PC-3 (cell line): ENCODE results near the gene CORO1C. TPM values are rescaled to one million over a fixed set of nuclear protein-coding genes. Genes with fewer than 3 reads are reported as not detected.

Experiments
- ATAC-seq: fragments of 200-7000 bp; cut with Tn5 transposase; 2 replicates; pipeline ENCODE4 v1.9.1; 2020; ENCODE audit warnings: mild to moderate bottlenecking, moderate library complexity
- BruUV-seq: library from RNA; stranded (reverse); fragments of 400-500 nt; replicated peaks from 2 replicates; lab custom pipeline; 2021; lab: Mats Ljungman, UMichigan
- CTCF ChIA-PET: fragments of 300-600 bp; sonication (Branson Sonifier 250); formaldehyde crosslinking; loops from one replicate; lab custom pipeline; 2022; ENCODE audit warnings: antibody characterized with exemption; lab: Charles Lee
- POLR2A ChIA-PET: fragments of 300-600 bp; sonication (Branson Sonifier 250); formaldehyde crosslinking; loops from one replicate; lab custom pipeline; 2022; ENCODE audit warnings: antibody characterized with exemption; ENCODE audit not compliant: unreplicated experiment; lab: Charles Lee
- DNase-seq: peaks from one replicate; pipeline ENCODE4 v3.0.0-alpha.2; 2015
- H2AFZ ChIP-seq: fragments of 300-600 bp; sonication (generic); 2 replicates; pipeline ENCODE4 v1.6.0; 2016; ENCODE audit warnings: antibody characterized with exemption, low read length
- H3F3A ChIP-seq: fragments of 300-600 bp; sonication (generic); one replicate; pipeline ENCODE4 v1.6.0; 2017; ENCODE audit warnings: antibody characterized with exemption, low read length, control low read depth, mild to moderate bottlenecking; ENCODE audit not compliant: unreplicated experiment
- H3K27ac ChIP-seq: fragments of 300-600 bp; sonication (generic); 2 replicates; pipeline ENCODE4 v1.5.1; 2016; ENCODE audit warnings: mild to moderate bottlenecking, low read length
- H3K27me3 ChIP-seq: fragments of 300-600 bp; sonication (generic); 2 replicates; pipeline ENCODE4 v1.6.1; 2016; ENCODE audit warnings: low read length, mixed read lengths
- H3K36me3 ChIP-seq: fragments of 300-600 bp; sonication (generic); 2 replicates; pipeline ENCODE4 v1.6.1; 2016; ENCODE audit warnings: low read depth, mixed run types, low read length, mixed read lengths
- H3K4me1 ChIP-seq: fragments of 300-600 bp; sonication (generic); 2 replicates; pipeline ENCODE4 v1.5.1; 2016; ENCODE audit warnings: low read length; ENCODE audit not compliant: insufficient read depth
- H3K4me2 ChIP-seq: fragments of 300-600 bp; sonication (generic); 2 replicates; pipeline ENCODE4 v1.6.0; 2016; ENCODE audit warnings: low read length
- H3K4me3 ChIP-seq: fragments of 300-600 bp; sonication (generic); 2 replicates; pipeline ENCODE4 v1.5.1; 2016; ENCODE audit warnings: mild to moderate bottlenecking, low read length, mixed read lengths
- H3K79me2 ChIP-seq: fragments of 300-600 bp; sonication (generic); 2 replicates; pipeline ENCODE4 v1.6.1; 2017; ENCODE audit warnings: low read length, mixed read lengths
- H3K9ac ChIP-seq: fragments of 300-600 bp; sonication (generic); 2 replicates; pipeline ENCODE4 v1.6.0; 2016; ENCODE audit warnings: mild to moderate bottlenecking, low read length
- H3K9me2 ChIP-seq: fragments of 300-600 bp; sonication (generic); replicated peaks from 2 replicates; pipeline ENCODE4 v1.6.1; 2016; ENCODE audit warnings: mixed run types, low read length, mixed read lengths
- H3K9me3 ChIP-seq: fragments of 300-600 bp; sonication (generic); 2 replicates; pipeline ENCODE4 v1.6.1; 2016; ENCODE audit warnings: low read length, mixed read lengths
- H4K20me1 ChIP-seq: fragments of 300-600 bp; sonication (generic); 2 replicates; pipeline ENCODE4 v1.6.1; 2016; ENCODE audit warnings: low read length, mixed read lengths
- EZH2 ChIP-seq: fragments of 300-600 bp; sonication (generic); IDR thresholded peaks from one replicate; pipeline ENCODE4 v1.6.1; 2017; ENCODE audit warnings: antibody characterized with exemption, mild to moderate bottlenecking, low read length; ENCODE audit not compliant: unreplicated experiment
- EZH2phosphoT487 ChIP-seq: fragments of 300-600 bp; sonication (generic); IDR thresholded peaks from 2 replicates; pipeline ENCODE4 v1.6.1; 2018; ENCODE audit warnings: mild to moderate bottlenecking, antibody characterized with exemption, low read length, borderline replicate concordance
- intact Hi-C: fragments of 100-400 bp; cut with micrococcal nuclease; formaldehyde crosslinking; loops from 2 replicates; pipeline ENCODE4 v1.9.0; 2023
- total RNA-seq: library from RNA; depleted of rRNA; stranded (reverse); fragments of >200 nt; gene quantifications from 2 replicates; pipeline ENCODE4 v1.2.3, GENCODE V29; 2014
- TF ChIP-seq, protein P1 (sequence below): fragments of 300-600 bp; sonication (generic); conservative IDR thresholded peaks from 2 replicates; pipeline ENCODE4 v1.5.1; 2017; ENCODE audit warnings: antibody characterized with exemption, low read depth, mild to moderate bottlenecking, low read length

The CORO1C gene
- total RNA-seq, 1 experiment from 2014 or later: 179 TPM

DNA sequence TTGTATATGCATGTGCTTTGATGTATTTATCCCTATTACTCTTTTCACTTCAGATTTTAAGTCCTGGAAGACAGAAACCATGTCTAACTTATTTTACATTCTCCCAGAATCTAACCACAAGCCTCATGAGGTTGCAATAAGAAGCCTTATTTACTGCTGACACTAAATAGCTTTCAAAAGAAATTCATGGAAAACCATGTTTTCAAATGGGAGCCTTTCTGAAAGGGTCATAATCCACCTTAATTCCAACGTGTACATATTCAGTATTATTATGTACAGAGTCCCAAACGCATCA is 34.4 kb downstream of the CORO1C start:
- ChIA-PET POLR2A (no interaction called here), CTCF (no interaction called here)
- Histone ChIP-seq H4K20me1 (peaks cover 12% of the 10 kb centered on the region; the same call in 1 of the 2 replicates), H3K9me2 (no peaks in the 10 kb centered on the region), H3K4me3 (no peak overlapping the region), H3K27me3 (no peaks in the 10 kb centered on the region), H3K9ac (peak overlapping the region; percentile 43), H3K4me1 (peaks cover 59% of the 10 kb centered on the region), H3K27ac (peak overlapping the region; percentile 89), H3K4me2 (peak overlapping the region; percentile 49), H3F3A (peaks cover 21% of the 10 kb centered on the region), H3K79me2 (peaks cover 95% of the 10 kb centered on the region), H3K9me3 (no peaks in the 10 kb centered on the region), H2AFZ (no peak overlapping the region), H3K36me3 (peaks cover 59% of the 10 kb centered on the region)
- DNase-seq (no peak), ATAC-seq (no peak)
- intact Hi-C loops: no loop called here
- TF ChIP-seq, protein P1, sequence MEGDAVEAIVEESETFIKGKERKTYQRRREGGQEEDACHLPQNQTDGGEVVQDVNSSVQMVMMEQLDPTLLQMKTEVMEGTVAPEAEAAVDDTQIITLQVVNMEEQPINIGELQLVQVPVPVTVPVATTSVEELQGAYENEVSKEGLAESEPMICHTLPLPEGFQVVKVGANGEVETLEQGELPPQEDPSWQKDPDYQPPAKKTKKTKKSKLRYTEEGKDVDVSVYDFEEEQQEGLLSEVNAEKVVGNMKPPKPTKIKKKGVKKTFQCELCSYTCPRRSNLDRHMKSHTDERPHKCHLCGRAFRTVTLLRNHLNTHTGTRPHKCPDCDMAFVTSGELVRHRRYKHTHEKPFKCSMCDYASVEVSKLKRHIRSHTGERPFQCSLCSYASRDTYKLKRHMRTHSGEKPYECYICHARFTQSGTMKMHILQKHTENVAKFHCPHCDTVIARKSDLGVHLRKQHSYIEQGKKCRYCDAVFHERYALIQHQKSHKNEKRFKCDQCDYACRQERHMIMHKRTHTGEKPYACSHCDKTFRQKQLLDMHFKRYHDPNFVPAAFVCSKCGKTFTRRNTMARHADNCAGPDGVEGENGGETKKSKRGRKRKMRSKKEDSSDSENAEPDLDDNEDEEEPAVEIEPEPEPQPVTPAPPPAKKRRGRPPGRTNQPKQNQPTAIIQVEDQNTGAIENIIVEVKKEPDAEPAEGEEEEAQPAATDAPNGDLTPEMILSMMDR: no peak
- no peak for TF ChIP-seq EZH2
- TF ChIP-seq EZH2phosphoT487: no peak
- no TSS peak for BruUV-seq

DNA sequence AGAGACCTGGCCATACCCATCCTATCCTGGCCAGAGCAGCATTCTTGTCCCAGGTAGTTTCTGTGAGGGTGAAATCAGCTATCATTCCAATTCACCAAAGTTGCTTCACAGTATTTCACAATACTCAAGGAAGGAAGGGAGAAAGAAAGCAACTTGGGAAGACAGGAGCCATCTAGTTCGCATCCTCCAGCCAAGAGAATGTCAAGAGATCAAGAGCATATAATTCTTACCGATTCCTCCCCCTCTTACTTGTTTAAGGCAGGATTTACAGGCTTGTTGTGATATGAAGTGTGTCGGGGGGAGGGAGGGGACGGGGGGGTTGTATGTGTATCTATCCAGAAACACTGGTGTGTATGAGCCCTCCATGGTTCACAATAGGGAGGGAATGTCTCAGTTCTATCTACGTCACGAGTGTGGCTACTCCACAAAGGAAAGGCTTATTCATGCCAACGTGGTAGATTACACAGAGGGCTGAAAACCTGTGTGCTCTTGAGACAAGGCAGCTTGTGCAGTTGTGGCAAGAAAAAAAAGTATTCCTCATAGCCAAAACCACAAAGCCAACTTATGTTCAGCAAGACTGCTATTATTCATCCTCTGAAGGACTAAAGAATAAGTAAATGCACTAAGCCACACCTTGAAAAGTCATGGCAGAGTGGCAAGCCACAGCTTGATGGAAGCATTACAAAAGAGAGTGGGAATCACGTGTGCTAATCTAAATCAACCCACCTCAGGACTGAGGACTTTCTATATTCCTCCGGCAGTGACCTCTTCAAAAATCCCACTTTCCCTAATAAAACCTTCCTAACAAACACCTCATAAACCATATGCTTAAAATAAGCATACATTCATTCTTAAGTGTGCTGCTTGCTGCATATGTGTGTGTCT is 35.0 kb downstream of the CORO1C start:
- H3K4me2 ChIP-seq: peak overlapping the region; percentile 51
- DNase-seq (peak; percentile 96), ATAC-seq (peak; percentile 19)
- peak overlapping the region; percentile 50 for H3K9ac ChIP-seq
- peaks cover 59% of the 10 kb centered on the region for H3K36me3 ChIP-seq
- H3K4me1 ChIP-seq: peaks cover 62% of the 10 kb centered on the region
- ChIA-PET POLR2A (interaction anchor here (0.6 kb wide), 4 partner anchors 17 to 348 kb away, joined by 3 to 6 read pairs (median 4); no protein-coding TSS in a partner anchor), CTCF (interaction anchor here (0.7 kb wide), 1 partner anchor 23 kb away, joined by 6 read pairs; no protein-coding TSS in a partner anchor)
- intact Hi-C loops: no loop called here
- no peaks in the 10 kb centered on the region for H3K27me3 ChIP-seq
- H2AFZ ChIP-seq: no peak overlapping the region
- TF ChIP-seq EZH2phosphoT487: no peak
- TF ChIP-seq EZH2: no peak
- TF ChIP-seq, protein P1: no peak
- peaks cover 22% of the 10 kb centered on the region for H3F3A ChIP-seq
- H3K9me3 ChIP-seq: no peaks in the 10 kb centered on the region
- H4K20me1 ChIP-seq: peaks cover 6% of the 10 kb centered on the region; the same call in 1 of the 2 replicates
- no peaks in the 10 kb centered on the region for H3K9me2 ChIP-seq
- H3K79me2 ChIP-seq: peaks cover 91% of the 10 kb centered on the region
- H3K27ac ChIP-seq: peak overlapping the region; percentile 89
- peak overlapping the region; percentile 19; the same call in 1 of the 2 replicates for H3K4me3 ChIP-seq
- BruUV-seq: no TSS peak
